Measurements from ENCODE around the gene METTL25.

DNA sequence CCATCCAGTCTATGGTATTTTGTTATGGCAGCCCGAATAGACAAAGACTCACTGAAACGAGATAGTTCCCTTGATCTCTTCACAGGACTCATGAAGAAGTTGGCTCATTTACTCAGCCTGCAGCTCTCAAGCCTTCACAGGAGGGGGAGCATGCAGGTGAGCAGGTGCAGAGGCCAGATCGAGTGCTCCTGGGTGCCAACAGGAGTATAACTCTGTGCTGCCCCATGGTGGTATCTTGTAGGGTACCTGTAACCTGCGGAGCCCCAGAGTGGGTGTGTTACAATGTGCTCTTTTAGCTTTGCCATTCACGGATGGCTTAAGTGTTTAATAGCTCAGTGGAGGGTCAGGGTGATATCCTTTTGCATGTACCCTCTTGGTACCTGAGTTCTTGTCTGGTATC is 159.5 kb downstream of the METTL25 start:
- TF ChIP-seq CTCF (conservative IDR thresholded peaks at IDR 0.05; ENCODE audit: low read depth in 2 of 2) (peak in 1 of 2 experiments; percentile 21; a peak in 1 of 4 replicates), POLR2AphosphoS5 (IDR thresholded peaks at IDR 0.05; ENCODE audit: low read depth) (no peak), EZH2 (IDR thresholded peaks at IDR 0.05; ENCODE audit: low read depth, unreplicated experiment) (no peak)
